Karpas-422 (cell line): ENCODE data around the gene ZYG11A. TPM values are rescaled to one million over a fixed set of nuclear protein-coding genes. Genes with fewer than 3 reads are reported as not detected.

Source experiments
- small RNA-seq: library from RNA; depleted of rRNA; stranded (forward); fragments of <200 nt; gene quantifications from one replicate; pipeline ENCODE3, GENCODE V24; 2014
- total RNA-seq: library from RNA; depleted of rRNA; stranded (reverse); fragments of >200 nt; shearing (Covaris generic); gene quantifications from 2 replicates; pipeline ENCODE4 v1.2.3, GENCODE V29; 2014; ENCODE audit warnings: low replicate concordance; rRNA removed

Gene ZYG11A
- total RNA-seq, 1 experiment from 2014 or later = not detected

Small RNA genes lying within 50 kb of the gene (small RNA-seq; reads per million reads assigned to genes)
- gene AC099677.1 = not detected
- not detected for gene AC099677.2
- gene MIR1273F = not detected
- not detected for gene MIR1273G
- not detected for gene MIR5095
- not detected for gene RNU6-969P

Other genes starting within 250 kb of the ZYG11A start
- 90.5 and 90.8 TPM in 2 replicates for gene GPX7, start 240.4 kb upstream of the ZYG11A start, total RNA-seq
- gene SHISAL2A, start 209.6 kb upstream of the ZYG11A start, total RNA-seq = not detected in 2 replicates
- gene COA7, start 144.4 kb upstream of the ZYG11A start, total RNA-seq = 10.8 and 11.3 TPM in 2 replicates
- gene ZYG11B, start 116.3 kb upstream of the ZYG11A start, total RNA-seq = 10.8 and 25.6 TPM in 2 replicates
- gene ECHDC2, start 79.0 kb downstream of the ZYG11A start, total RNA-seq = not detected in 2 replicates
- gene SCP2, start 84.5 kb downstream of the ZYG11A start, total RNA-seq = 81.3 and 146 TPM in 2 replicates
- gene PODN, start 219.5 kb downstream of the ZYG11A start, total RNA-seq = not detected in 2 replicates